Thymus (tissue), 11 donors: Measurements from ENCODE around the gene RAD51B. TPM values are rescaled to one million over a fixed set of nuclear protein-coding genes. Genes with fewer than 3 reads are reported as not detected.

Experiments
- DNase-seq, 9 donors: peaks; one replicate each; pipeline ENCODE4 v3.0.0-alpha.2; 2013; ENCODE audit warnings: low spot score in 9 of 9, low read depth in 6 of 9, missing footprints in 1 of 9
- H3K27ac ChIP-seq, 2 donors: one replicate each; pipeline ENCODE4 v1.5.1; 2013; ENCODE audit warnings: control low read depth in 1 of 2, low read depth in 1 of 2, low read length in 1 of 2, mild to moderate bottlenecking in 1 of 2, moderate library complexity in 1 of 2
- H3K27me3 ChIP-seq, 2 donors: one replicate each; pipeline ENCODE4 v1.5.1; 2013; ENCODE audit warnings: low read length in 1 of 2; ENCODE audit not compliant: control insufficient read depth in 2 of 2, insufficient read depth in 1 of 2
- H3K36me3 ChIP-seq, 2 donors: one replicate each; pipeline ENCODE4 v1.5.1; 2013; ENCODE audit warnings: low read length in 1 of 2, mild to moderate bottlenecking in 1 of 2, moderate library complexity in 1 of 2; ENCODE audit not compliant: control insufficient read depth in 2 of 2, insufficient read depth in 2 of 2
- H3K4me1 ChIP-seq, 2 donors: one replicate each; pipeline ENCODE4 v1.5.1; 2013; ENCODE audit warnings: low read length in 2 of 2; ENCODE audit not compliant: control insufficient read depth in 2 of 2, insufficient read depth in 2 of 2
- H3K4me3 ChIP-seq, 2 donors: one replicate each; pipeline ENCODE4 v1.5.1; 2013; ENCODE audit warnings: low read length in 2 of 2, control low read depth in 1 of 2, mild to moderate bottlenecking in 1 of 2
- H3K9me3 ChIP-seq, 2 donors: one replicate each; pipeline ENCODE4 v1.5.1; 2013; ENCODE audit warnings: low read length in 1 of 2, mild to moderate bottlenecking in 1 of 2; ENCODE audit not compliant: control insufficient read depth in 2 of 2, insufficient read depth in 1 of 2
- WGBS: extraction: QIAGEN DNeasy Blood & Tissue Kit; methylation state at CpG from one replicate; pipeline ENCODE4 v1.1.7; 2013; 5-methylcytosine and 5-hydroxymethylcytosine counted together
- polyA plus RNA-seq: library from polyadenylated mRNA; stranded (reverse); fragments of 200-250 nt; gene quantifications from one replicate; pipeline ENCODE4 v1.2.3, GENCODE V29; 2013
- total RNA-seq: library from RNA; stranded (reverse); fragments of 120-200 nt; gene quantifications from one replicate; pipeline ENCODE4 v1.2.4, GENCODE V29; 2013
- donor health status: healthy.

Gene RAD51B
- total and polyA plus RNA-seq, 2 donors = 7.8 to 17.8 TPM

DNA sequence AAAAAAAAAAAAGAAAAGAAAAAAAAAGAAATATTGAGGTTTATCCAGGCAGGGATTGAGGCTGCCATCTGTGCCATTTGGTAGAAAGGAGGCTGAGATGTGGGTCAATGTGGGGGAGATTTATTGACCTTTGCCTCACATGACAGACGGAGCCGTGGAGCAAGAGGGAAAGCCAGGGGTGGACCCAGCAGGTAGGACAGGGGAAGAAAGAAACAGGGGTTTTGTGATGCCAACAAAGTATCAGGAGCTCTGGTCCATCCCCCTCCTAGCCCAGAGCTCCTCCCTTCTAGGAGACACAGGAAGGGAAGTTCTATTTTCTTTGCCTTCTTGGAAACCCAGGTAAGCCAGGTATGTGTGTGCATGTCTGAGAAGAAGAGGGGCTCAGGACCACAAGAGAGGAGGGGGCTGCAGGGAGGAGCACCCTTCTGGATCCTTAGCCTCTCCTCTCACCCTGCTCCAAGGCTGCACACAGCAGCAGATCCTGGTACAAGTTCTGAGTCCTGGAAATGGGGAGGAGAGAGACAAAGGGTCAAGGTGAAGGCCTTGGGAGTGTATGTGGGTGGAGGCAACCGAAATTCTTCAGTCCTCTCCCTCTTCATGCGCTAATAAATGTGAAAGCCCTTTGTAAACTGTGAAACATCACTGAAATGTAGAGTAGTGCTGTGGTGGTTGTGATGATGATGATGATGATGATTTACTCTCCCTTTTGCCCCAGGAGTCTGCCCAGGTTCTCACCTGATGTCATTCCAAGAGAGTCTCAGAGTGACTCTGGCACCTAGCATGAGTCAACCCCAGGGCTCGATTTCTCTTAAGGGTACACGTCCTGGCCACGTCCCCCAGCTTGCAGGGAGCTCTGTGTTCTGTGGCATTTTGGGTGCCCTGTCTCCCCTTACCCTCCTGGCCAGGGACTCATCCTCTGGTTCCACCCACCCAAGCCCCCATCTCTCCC is 947.0 kb downstream of the RAD51B start:
- DNase-seq = no peak
- H3K4me3 ChIP-seq = no peak overlapping the region
- H3K36me3 ChIP-seq = no peaks in the 10 kb centered on the region
- H3K27me3 ChIP-seq = no peaks in the 10 kb centered on the region
- H3K4me1 ChIP-seq = peaks cover 3 to 20% of the 10 kb centered on the region in 2 donors
- H3K27ac ChIP-seq = no peak overlapping the region
- no peaks in the 10 kb centered on the region for H3K9me3 ChIP-seq
- 90% methylated on average over 7 of the region's 7 CpGs for WGBS

DNA sequence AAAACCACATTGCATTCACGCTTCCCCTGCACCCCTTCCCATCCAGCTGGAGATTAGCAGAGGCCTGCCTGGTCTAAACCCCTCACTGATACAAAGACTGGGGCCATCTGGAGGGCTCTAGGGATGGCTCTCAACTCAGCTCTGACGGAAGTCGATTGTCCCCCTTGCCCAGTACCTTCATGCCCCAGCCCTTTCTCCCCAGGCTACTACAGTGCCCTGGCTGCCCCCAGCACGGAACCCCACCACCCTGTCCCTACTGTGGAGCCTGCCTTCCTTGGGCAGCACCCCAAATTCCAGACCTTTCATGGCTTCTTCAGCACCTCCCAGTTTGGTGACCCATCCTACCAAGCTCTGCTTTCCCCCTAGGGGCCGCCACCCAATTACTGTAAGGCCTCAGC is 947.7 kb downstream of the RAD51B start:
- no peaks in the 10 kb centered on the region for H3K36me3 ChIP-seq

DNA sequence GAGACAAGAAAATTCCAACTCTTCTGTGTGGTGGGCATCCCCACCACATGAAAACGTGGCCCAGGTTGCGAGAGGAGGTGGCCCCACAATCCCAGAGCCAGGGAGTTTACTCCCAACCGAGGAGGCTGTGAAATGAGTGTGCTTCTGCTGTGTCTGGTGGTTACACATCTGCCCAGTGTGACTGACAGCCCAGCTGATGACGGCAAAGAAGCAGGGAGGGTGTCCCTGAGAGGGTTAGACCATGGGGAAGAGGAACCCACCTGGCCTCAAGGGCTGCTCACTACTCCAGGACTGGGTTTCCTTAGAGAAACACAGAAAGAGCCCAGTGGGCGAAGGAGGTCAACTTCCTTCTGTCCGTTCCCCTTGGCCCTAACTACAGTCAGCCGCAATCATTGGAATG is 948.7 kb downstream of the RAD51B start:
- no peaks in the 10 kb centered on the region for H3K27me3 ChIP-seq
- 70% methylated on average over 7 of the region's 7 CpGs for WGBS
- H3K4me3 ChIP-seq = no peak overlapping the region
- H3K4me1 ChIP-seq = peaks cover 16 to 31% of the 10 kb centered on the region in 2 donors
- DNase-seq = no peak
- no peaks in the 10 kb centered on the region for H3K9me3 ChIP-seq
- no peak overlapping the region for H3K27ac ChIP-seq
- no peaks in the 10 kb centered on the region for H3K36me3 ChIP-seq

More for the DNA sequence above, 947.7 kb downstream of the RAD51B start:
- H3K4me3 ChIP-seq = no peak overlapping the region
- H3K4me1 ChIP-seq = peaks cover 8 to 26% of the 10 kb centered on the region in 2 donors
- no peaks in the 10 kb centered on the region for H3K9me3 ChIP-seq
- WGBS = 97% methylated on average over 5 of the region's 5 CpGs
- no peak for DNase-seq
- no peak overlapping the region for H3K27ac ChIP-seq
- H3K27me3 ChIP-seq = no peaks in the 10 kb centered on the region

DNA sequence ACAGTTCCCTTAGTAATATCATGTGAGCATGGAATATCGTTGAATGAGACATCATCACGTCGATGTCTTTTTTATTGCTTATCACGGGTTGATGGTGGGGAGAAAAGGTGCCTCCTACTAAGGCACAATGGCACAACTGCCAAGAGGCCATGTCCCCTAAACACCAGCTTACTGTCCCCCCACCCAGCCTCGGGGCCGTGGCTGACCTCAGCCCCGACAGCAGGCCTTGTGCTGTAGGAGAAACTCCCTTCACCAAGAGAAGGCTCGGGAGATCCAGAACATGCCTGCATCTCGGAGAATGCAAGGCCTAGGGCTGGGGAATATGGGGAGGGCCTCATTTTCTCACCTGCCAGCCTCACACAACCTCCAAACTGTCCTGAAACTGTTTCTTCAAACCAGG is 950.5 kb downstream of the RAD51B start:
- H3K9me3 ChIP-seq = no peaks in the 10 kb centered on the region
- no peaks in the 10 kb centered on the region for H3K36me3 ChIP-seq
- WGBS = 98% methylated on average over 9 of the region's 9 CpGs
- H3K4me3 ChIP-seq = no peak overlapping the region
- peaks cover 16 to 36% of the 10 kb centered on the region in 2 donors for H3K4me1 ChIP-seq
- H3K27me3 ChIP-seq = no peaks in the 10 kb centered on the region
- no peak overlapping the region for H3K27ac ChIP-seq
- DNase-seq = no peak

GRCh38 chr14:68770553-68771286 is 951.1 kb downstream of the RAD51B start:
- Histone ChIP-seq H3K4me1 (peaks cover 16 to 37% of the 10 kb centered on the region in 2 donors), H3K27ac (no peak overlapping the region), H3K27me3 (no peaks in the 10 kb centered on the region), H3K4me3 (no peak overlapping the region), H3K9me3 (peaks cover 0 to 5% of the 10 kb centered on the region in 2 donors), H3K36me3 (no peaks in the 10 kb centered on the region)
- no peak for DNase-seq
- 86% methylated on average over 11 of the region's 11 CpGs for whole genome bisulfite sequencing

GRCh38 chr14:68771631-68772030 is 952.1 kb downstream of the RAD51B start:
- peaks cover 16 to 41% of the 10 kb centered on the region in 2 donors for H3K4me1 ChIP-seq
- peak in 2 of 9 donors; percentile 45 to 67 for DNase-seq
- H3K27ac ChIP-seq = peak overlapping the region; percentile 48 to 98
- H3K27me3 ChIP-seq = no peaks in the 10 kb centered on the region
- peaks cover 0 to 5% of the 10 kb centered on the region in 2 donors for H3K9me3 ChIP-seq
- H3K36me3 ChIP-seq = no peaks in the 10 kb centered on the region
- WGBS = 17% methylated on average over 10 of the region's 10 CpGs
- H3K4me3 ChIP-seq = no peak overlapping the region

DNA sequence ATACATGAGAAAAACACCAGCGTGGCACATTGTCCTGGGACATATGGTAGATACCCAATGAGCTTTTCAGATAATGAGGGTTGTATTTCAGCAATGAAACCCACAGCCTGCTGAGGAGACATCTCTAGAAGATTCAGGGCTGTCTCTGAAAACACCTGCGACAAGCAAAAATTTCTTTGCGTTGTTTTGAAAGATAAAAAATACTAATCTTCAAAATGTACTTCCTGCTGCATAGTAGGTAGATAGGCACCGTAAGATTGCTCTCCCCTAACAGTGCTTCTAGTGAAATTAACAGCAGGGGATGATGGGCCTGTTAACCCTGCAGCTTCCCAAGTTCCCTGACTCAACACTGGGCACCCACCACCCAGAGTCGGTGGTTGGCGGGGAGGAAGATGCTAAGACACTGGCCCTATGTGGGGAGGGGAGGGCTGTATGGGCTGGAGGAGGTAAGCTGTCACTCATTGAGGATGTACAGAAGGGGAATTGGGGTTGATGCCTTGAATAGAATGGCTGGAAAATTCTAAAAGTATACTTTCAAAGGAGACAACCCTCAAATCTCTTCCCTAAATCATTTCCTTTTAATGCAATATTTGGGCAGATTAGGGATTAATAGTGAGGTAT is 953.3 kb downstream of the RAD51B start:
- Histone ChIP-seq H3K4me1 (peaks cover 16 to 41% of the 10 kb centered on the region in 2 donors), H3K36me3 (no peaks in the 10 kb centered on the region), H3K27me3 (no peaks in the 10 kb centered on the region), H3K27ac (peak overlapping the region; percentile 85 to 98), H3K4me3 (no peak overlapping the region), H3K9me3 (peaks cover 0 to 5% of the 10 kb centered on the region in 2 donors)
- DNase-seq = peak in 2 of 9 donors; percentile 47 to 74
- WGBS = 34% methylated on average over 6 of the region's 6 CpGs

GRCh38 chr14:68774771-68775613 is 955.4 kb downstream of the RAD51B start:
- no peak overlapping the region for H3K4me3 ChIP-seq
- H3K9me3 ChIP-seq = peaks cover 0 to 5% of the 10 kb centered on the region in 2 donors
- 98% methylated on average over 4 of the region's 4 CpGs for WGBS
- no peaks in the 10 kb centered on the region for H3K27me3 ChIP-seq
- no peak overlapping the region for H3K27ac ChIP-seq
- no peaks in the 10 kb centered on the region for H3K36me3 ChIP-seq
- H3K4me1 ChIP-seq = peaks cover 24 to 51% of the 10 kb centered on the region in 2 donors
- no peak for DNase-seq
